Stimulated activated CD8-positive, alpha-beta memory T cell treated with anti-CD3 and anti-CD28 coated beads, Interleukin-15, amount 100 ng/mL, for 48 hours (primary cell): Measurements from ENCODE around the gene ASTL.
"Not testable (repeated sequence)": the region's sequence is repeated elsewhere in the genome, so short reads cannot be mapped to it uniquely, and the experiment has no call there.

Experiments used
- DNase-seq, 2 donors: peaks; one replicate each; pipeline ENCODE4 v3.0.0-alpha.2; 2020; ENCODE audit warnings: low read depth in 2 of 2

ASTL gene

DNA sequence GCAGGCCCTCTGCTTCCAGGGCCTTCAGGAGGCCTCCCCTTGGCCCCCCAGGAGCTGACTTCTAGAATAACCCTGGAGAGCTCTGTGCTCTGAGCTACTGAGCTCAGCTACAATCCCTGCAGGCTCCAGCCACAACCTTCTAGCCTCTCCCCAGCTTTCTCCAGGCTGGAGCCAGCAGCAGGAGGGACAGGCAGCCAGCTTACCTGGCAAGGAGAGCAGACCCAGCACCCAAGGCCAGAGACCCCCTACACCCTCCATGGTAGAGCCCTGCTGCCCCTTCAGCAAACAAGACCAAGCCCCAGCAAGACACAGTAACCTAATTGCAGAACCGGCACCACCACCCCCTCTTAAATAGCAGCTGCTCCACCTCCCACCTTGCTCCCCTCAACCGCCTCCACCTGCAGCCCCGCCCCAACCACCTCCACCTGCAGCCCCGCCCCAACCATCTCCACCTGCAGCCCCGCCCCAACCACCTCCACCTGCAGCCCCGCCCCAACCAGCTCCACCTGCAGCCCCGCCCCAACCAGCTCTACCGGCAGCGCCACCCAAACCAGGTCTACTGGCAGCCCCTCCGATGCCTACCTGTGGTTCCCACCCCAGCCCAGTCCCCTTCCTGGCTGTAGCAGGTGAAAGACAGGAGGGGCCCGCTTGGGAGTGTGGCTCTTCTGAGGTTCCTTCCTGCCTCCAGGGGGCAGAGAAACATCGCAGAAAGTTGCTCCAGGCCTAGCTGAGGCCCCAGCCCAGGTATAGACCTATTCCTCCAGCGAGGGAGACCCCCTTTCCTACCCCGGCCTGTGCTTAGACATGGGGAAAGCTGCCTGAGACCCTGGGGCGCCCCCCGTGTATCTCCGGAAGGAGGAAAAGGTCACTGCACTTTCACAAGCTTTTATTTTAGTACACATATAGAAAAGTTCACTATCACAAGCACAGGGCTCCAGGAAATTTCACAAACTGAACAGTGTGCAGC lies at the start of gene ASTL:
Gene ASTL, minus strand, starts transcription at position 324 of the 967 bp plus-strand sequence. Its CDS starts 66 bp downstream, at position 258.
- DNase-seq: no peak

DNA sequence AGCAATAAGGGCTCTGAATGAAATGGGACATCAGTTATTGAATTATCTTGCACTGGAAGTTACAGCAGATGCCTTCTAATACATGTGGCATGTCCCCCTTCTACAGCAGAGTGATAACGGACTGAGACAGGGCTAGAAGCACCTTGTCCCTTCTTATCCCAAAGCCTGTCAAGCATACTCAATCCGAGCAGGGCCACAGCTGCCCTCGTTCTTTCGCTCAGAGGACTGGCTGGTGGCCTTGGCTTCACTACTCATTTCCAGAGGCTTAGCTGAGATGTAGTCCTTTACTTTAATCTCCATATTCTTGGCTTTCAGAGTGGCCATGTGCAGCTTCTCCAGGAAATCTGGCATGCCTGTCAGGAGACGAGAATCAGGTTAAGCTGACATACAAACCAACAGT lies 48.3 kb upstream of the ASTL start:
- DNase-seq: no peak

DNA sequence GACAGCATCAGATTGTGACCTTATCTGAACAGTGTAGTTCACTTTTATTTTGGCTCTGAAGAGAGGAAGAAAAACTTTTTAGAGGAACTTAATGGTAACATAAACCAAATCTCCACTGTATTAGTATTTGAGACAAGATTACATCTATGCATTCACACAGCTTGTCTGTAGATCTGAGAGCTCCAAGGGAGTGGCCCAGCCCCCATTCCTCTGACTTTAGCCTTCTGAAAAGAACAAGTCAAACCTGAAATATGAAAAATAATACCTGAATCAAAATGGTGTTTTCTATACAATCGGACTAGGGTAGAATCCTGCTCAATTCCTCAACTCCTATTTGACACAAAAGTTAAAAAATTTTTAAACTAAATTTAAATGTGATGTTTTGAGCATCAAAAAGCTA lies 47.2 kb upstream of the ASTL start:
- DNase-seq: no peak

DNA sequence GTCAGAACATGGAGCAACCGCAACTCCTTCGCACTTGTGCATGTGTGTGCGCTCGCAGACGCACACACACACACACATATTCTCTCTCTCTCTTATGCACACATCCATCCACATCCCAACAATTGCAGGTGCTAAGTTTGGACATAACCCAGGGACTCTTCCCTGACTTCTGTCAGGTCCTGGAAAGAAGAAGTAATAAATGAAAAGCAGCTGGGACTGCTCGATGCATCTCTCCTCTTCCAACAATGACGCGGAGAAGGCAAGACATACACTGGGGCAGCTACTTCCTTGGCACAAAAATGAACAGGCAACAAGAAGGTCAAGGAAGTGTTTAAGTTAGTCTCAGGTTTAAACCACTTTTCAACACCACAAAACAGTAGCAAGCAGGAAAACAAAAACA lies 46.7 kb upstream of the ASTL start:
- no peak for DNase-seq

DNA sequence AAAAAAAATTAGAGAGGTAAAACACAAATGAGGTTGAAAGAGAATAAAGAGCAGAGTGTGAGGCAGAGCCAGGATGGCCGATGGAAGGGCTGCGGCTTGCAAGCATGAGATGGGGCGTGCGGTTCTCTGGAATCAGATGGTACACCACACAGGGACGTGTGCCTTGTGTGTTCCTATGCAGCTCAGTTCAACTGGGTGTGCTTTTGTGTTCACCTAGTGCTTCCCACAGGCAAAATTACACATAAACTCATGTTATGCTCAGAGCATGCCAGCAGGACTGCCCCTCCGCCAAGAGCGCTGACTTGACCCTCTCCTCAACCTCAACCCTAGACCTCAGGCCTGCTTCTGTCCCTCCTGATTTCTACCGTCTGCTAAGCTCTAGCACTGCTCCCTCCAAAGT lies 45.9 kb upstream of the ASTL start:
- DNase-seq: no peak

DNA sequence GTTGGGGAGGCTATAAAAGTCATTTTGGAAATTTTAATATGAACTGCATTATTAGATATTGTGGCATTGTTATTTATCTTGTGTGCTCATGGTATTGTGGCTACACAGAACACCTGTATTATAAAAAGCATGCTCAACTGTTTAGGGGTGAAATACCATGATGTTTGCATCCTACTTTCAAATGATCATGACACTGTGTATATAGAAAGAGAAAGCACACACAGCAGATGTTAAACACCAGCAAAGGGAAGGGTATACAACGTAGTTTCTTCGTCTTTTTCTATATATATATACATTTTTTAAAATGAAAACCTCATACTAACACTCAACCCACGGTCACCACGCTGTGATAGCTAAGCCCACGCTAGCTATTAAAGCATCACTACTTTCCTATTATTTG lies 43.2 kb upstream of the ASTL start:
- DNase-seq: no peak

DNA sequence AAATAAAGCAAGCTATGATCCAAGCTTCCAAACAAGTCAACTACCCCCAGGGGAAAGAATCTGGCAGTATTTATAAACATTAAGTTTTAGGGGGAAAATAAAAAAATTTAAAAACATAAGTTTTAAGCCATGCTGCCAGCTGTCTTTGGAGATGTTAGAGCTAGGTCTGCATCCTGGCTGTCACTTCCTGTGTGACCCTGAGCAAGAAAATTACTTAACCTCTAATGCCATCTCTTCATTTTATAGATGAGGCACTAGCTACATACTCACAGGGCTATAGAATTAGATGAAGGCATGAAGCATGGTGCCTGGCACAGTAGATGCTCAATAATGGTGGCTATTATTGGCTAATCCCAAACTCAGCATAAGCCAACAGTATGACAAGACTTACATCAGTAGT lies 42.2 kb upstream of the ASTL start:
- no peak for DNase-seq

DNA sequence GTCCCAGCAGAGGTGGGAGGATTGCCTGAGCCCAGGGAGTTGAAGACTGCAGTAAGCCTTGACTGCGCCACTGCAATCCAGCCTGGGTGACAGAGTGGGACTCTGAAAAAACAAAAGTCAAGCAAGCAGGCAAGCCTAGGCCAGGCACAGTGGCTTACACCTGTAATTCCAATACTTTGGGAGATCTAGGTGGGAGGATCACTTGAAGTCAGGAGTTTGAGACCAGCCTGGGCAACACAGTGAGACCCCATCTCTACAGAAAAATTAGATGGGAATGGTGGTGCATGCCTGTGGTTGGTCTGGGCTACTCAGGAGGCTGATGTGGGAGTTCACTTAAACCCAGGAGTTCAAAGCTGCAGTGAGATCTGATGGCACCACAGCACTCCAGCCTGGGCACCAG lies 41.7 kb upstream of the ASTL start:
- no peak for DNase-seq

DNA sequence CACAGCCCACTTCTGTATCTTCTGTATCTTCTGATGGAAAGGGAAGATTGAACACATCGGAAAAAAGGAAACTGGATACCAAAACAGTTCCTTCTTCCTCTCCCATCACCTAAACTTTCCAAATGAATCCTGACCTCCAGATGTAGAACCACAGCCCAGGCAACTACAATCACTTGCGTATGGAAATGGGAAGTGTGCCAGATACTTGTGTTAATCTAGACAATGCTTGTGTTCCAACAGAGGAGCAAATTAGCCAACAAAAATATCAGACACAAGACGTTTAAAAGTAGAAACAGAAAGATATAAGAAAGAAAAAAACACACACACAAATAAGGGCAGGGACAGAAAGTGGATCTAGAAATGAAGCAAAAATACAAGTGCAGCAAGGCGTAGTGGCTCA lies 38.4 kb upstream of the ASTL start:
- no peak for DNase-seq

DNA sequence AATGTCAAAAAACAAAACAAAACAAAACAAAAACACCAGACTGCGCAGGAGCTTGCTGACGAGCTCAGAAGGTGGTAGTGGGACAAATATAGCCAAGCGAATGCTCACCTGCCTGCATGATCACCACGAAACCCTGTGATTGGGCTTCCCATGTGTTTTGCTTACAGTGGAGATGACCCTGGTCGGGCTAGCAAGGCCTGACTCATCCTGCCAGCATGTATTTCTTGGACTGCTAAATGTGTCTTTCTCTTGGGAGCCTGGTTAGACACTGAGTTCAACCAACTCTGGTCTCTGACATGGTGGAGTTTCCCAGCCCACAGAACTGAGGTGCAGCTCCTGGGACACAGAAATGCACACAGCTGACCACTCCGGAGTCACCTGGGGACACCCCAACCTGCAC lies 37.6 kb upstream of the ASTL start:
- DNase-seq: no peak

DNA sequence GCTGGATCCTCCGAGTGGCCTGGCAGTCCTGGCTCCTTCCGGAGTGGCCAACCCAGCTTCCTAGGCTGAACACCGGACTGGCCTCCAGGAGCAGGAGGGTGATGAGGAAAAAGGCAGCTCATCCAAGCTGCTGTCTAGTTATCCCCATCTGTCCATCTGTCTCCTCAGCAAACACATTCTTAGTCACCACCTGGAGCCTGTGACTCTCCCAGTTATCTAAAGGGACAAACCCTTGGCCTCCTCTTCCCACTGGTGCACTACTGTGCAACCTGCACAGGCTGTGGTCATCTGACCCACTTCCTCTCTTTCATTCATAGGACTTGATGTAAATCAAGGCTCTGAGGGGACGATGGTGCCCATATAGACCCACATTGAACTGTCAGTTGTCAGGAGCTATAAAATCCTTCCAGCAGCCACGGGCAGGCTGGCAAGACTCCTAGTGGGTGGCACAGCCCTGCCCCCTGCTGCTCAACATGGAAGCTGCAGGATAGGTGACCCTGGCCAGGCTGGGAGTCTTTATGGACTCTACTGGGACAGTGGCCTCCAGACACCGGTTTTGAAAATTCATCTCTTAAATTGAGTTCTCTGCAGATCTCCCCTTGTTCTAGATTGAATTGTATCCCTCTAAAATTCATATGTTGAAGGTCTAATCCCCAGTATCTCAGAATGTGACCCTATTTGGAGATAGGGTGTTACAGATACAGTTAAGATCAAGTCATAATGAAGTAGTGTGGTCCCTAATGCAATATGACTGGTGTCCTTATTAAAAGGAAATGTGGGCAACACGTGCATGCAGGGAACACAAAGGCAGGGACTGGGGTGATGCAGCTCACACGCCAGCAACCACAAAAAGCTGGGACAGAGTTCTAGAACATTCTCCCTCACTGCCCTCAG lies 36.2 kb upstream of the ASTL start:
- DNase-seq: peak; percentile 68 to 70

DNA sequence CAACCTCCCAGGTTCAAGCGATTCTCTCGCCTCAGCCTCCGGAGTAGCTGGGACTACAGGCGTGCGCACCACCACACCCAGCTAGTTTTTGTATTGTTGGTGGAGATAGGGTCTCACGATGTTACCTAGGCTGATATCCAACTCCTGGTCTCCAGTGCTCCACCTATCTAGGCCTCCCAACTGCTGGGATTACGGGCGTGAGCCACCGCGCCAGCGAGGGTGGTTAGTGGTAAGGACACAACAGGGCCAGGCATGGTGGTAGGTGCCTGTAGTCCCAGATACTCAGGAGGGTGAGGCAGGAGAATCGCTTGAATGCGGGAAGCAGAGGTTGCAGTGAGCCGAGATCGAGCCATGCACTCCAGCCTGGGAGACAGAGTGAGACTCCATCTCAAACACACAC lies 33.5 kb upstream of the ASTL start:
- DNase-seq: no peak

DNA sequence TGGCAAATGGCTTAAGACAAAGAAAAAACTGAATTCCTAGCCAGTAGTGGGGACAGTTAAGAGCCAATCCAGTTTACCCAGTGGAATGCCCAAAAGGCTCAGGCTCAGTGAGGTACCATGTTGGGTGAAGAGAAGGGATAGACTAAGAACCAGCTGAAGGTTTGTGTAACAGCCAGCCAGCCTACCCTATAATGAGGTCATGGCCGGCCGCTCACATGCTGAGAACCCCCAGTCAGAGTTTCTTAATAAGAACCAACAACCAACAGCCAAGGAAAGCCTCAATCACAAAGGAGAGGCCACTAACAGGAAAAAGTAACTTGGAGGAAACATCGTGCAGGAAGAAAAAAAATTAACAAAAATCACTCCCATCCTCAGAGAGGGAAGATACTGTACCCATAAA lies 32.3 kb upstream of the ASTL start:
- DNase-seq: no peak

DNA sequence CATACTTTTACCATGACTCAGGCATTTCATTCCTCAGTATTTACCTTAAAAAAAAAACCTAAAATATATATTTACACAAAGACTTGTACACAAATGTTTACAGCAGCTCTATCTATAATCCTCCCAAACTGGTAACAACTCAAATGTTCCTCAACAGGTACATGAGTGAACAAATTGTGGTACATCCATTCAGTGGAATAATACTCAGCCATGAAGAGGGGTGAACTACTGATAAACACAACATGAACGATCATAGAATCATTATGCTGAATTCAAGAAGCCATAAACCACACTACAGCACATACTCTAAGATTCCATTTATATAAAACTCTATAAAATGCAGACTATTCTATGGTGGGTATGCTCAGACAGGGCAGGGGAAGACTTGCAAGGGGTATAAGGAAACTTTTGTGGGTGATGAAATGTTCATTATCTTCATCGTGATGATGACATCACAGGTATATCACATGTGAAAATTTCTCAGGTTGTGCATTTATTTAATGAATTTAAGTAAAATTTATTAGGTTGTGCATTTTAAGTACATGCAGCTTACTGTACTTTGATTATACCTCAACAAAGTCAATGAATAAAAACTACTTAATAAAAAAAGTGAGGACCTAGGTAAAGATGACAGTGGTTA lies 31.7 kb upstream of the ASTL start:
- DNase-seq: no peak

DNA sequence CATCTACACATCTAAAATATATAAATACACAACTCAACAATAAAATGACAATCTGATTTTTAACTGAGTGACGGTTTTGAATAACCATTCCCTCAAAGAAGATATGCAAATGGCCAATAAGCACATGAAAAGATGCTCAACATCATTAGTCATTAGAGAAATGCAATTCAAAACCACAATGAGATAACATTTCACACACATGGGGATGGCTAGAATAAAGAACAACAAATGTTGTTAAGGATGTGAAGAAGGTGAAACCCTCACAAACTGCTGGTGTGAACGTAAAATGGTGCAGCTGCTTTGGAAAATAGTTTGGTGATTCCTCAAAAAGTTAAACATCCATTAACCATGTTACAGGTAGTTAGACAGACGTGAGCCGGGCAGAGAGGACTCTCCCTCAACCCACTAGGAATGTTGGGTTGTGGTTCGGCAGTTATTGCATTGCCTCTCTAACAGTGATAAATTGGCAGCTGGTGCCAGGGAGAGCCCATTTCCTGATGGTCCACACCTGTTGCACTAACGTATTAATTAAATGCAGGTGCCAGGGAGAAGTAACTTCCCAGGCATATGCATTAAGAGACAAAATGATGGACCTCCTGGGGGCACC lies 29.2 kb upstream of the ASTL start:
- DNase-seq: no peak

DNA sequence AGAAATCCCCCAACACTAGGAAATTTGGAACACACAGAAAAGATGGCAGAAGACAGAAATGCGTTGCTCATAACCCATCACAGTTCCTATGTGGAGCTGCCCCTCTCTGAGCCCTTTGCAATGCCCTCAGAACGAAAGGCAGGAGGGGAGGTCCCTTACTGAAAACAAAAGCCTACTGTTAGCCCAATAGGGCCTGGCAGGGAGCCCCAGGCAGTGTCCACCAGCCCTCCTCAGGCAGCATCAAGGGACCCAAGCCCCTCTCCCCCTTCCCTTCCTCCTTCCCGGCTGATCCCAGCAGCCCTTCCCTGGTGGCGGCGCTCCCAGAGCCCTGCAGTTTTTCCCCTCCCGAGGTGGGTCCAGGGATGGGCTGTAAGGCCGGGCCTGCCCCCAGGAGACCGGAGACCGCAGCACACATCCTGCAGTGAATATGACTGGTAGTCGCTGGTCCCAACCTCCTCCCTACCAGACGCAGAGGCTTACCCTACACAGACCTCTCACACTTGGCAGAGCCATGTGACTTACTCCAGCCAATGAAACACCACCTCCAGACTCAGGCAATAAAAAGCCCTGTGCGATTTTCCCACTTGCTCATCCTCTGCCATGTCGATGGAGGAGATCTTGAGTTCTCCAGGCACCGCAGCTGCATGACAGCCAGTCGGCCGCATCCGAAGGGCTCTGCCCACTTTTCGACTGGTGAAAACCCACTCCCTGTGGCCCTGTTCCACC lies 26.3 kb upstream of the ASTL start:
- DNase-seq: peak; percentile 72 to 77

DNA sequence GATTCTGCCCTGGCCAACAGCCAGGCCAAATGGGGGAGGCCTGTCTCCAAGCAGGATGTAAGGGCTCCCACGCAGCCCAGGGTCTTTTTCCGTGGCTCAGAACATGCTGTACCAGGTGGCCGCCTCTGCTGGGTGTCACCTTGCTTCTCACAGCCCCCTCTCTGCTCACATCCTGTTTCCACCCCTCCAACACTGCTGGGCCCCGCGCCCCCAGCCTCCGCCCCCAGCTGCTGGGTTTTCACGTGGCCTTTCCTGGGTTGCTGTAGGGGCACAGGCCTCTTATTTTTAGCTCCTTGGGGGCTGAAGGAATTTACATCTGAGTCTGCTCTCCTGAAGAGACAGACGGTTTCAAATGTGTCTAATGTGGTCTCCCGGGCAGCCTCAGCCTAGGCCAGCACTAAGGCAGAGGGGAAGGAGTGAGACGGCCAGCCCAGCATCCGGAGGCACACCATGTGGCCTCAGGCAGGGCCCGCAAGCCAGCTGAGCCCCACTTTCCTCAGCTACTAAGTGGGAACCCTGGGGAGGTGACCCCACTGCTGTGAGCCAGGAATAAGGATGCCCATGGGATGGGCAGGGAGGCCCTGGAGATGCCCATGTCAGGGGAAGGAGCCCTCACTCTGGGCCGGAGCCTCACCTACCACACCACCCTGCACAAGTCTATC lies 25.6 kb upstream of the ASTL start:
- DNase-seq: peak; percentile 87 to 89

DNA sequence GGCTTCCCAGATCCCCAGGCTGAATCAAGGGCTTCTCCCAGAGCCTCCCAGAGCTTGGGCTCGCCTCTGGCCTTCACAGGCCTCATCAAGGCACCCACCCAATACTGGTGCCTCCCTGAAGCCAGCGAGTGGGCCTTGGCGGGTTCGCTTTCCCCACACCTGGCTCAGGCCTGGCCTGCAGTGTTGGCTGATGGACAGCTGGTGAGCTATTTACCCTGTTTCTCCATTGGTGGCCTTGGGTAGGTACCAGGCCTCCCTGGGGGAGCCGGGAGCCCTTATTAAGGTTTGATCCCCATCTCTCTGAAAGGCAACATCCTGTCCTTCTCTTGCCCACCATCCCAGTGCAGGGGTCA lies 25.1 kb upstream of the ASTL start:
- no peak for DNase-seq

DNA sequence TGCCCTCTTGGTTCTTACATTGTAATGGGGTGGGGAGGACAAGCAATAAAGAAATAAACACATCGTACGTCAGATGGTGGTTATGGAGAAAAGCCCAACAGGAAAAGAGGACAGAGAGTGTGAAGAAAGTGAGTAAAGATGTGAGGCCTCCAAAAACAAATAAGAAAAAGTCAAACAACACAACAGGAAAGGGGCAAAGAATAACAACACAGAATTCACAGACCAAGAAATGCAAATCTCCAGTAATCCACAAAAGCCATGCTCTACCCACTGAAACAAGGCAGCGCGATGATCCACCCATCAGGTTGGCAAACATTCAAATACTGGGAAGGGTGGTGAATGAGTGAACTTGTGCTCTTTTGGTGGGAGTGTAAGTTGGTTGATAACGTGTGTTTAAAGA lies 23.6 kb upstream of the ASTL start:
- DNase-seq: no peak

DNA sequence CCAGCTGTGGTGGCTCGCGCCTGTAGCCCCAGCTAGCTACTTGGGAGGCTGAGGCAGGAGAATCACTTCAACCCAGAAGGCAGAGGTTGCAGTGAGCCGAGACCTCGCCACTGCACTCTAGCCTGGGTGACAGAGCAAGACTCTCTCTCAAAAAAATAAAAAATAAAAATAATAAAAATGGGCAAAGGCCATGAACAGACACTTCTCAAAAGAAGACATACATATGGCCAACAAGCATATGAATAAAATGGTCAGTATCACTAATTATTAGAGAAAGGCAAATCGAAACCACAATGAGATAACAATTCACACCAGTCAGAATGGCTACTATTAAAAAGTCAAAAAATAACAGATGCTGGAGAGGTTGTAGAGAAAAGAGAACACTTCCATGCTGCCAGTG lies 22.1 kb upstream of the ASTL start:
- DNase-seq: not testable (repeated sequence)
